ENCODE results near the gene UBFD1. TPM values are rescaled to one million over a fixed set of nuclear protein-coding genes. Genes with fewer than 3 reads are reported as not detected.
A peak's percentile ranks its signal among the peaks of the same experiment; 100 is the strongest.

Gene UBFD1
- total and polyA plus RNA-seq, 2 experiments from 2014 or later, result 48.6 to 107 TPM

DNA sequence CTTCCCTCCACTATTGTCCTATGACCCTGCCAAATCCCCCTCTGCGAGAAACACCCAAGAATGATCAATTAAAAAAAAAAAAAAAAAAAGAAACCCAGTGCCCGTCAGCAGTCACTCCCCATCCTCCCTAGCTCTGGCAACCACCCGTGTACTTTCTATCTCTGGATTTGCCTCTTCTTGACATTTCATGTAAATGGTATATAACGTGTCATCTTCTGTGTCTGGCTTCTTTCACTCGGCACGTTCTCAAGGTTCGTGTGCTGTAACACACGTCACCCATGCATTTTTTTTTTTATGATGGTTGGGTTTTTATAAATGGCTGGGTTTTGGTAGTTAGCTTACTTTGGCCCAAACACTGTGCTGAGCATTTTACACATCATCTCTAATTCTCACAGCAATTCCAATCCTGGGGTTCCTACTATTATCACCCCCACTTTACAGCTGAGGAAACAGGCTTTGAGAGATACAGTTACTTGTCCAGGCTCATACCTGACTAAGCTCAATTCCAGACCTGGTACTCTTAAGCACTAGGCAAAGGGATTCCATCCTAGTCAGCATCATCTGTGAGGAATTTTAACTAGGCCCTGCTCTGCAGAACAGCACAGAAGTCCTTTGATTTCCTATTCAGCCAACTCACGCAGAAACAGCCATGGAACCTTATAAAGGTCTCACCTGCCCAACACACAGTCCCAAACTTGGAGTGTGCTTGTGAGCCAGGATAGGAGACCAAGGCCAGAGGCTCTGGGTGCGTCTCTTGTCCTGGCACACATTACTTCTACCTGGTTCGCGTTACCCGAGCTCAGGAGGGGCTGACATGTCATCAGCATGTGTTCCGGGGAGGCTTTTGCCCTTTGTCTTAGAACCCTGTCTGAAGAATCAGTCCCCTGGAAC, 26.9 kb downstream of the UBFD1 start:
- Histone ChIP-seq H3K4me3 (no peak overlapping the region), H3K4me2 (no peak overlapping the region), H3K4me1 (ENCODE audit: insufficient read depth) (no peaks in the 10 kb centered on the region), H4K20me1 (ENCODE audit: insufficient read depth, poor library complexity, severe bottlenecking) (no peaks in the 10 kb centered on the region), H3K9me2 (replicated peaks; ENCODE audit: insufficient read depth) (no peaks in the 10 kb centered on the region), H3K27me3 (no peaks in the 10 kb centered on the region), H2AFZ (no peak overlapping the region), H3K9me3 (ENCODE audit: low read depth) (no peaks in the 10 kb centered on the region), H3K79me2 (peaks cover 33% of the 10 kb centered on the region), H3K27ac (peak overlapping the region; percentile 80), H3K36me3 (replicated peaks; ENCODE audit: insufficient read depth, low read depth) (no peaks in the 10 kb centered on the region)
- peak; percentile 59 for DNase-seq (ENCODE audit: low spot score)
- 83% methylated on average over 13 of the region's 14 CpGs for WGBS (ENCODE audit: low lambda C conversion rate, missing lambda C conversion rate)
- TF ChIP-seq, protein P1, sequence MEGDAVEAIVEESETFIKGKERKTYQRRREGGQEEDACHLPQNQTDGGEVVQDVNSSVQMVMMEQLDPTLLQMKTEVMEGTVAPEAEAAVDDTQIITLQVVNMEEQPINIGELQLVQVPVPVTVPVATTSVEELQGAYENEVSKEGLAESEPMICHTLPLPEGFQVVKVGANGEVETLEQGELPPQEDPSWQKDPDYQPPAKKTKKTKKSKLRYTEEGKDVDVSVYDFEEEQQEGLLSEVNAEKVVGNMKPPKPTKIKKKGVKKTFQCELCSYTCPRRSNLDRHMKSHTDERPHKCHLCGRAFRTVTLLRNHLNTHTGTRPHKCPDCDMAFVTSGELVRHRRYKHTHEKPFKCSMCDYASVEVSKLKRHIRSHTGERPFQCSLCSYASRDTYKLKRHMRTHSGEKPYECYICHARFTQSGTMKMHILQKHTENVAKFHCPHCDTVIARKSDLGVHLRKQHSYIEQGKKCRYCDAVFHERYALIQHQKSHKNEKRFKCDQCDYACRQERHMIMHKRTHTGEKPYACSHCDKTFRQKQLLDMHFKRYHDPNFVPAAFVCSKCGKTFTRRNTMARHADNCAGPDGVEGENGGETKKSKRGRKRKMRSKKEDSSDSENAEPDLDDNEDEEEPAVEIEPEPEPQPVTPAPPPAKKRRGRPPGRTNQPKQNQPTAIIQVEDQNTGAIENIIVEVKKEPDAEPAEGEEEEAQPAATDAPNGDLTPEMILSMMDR (IDR thresholded peaks at IDR 0.05; ENCODE audit: poor library complexity), result no peak
- no peak for TF ChIP-seq EZH2phosphoT487 (IDR thresholded peaks at IDR 0.05; ENCODE audit: low read depth, severe bottlenecking, unreplicated experiment)
- TF ChIP-seq EZH2 (IDR thresholded peaks at IDR 0.05; ENCODE audit: borderline replicate concordance), result no peak

DNA sequence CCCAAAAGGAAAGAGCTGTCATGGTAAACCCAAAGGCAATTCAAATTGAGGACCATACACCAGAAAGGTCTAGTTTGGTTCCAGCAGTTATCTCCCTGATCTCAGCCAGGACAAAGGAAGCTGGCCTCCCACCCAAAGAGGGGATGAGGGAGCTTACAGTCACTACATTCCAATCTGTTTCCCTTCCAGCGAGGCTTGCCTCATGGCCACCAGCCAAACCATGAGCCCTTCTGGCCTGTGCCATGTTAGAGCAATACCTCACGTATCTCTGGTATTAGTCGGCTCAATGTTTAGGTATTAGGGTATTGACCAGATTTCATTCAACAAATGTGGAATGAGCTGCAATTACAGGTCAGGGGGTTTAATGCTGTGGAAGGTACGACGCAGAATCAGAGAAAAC, 30.2 kb downstream of the UBFD1 start:
- Histone ChIP-seq H3K4me2 (no peak overlapping the region), H3K79me2 (peaks cover 66% of the 10 kb centered on the region), H3K4me1 (ENCODE audit: insufficient read depth) (no peaks in the 10 kb centered on the region), H3K27ac (no peak overlapping the region), H3K36me3 (replicated peaks; ENCODE audit: insufficient read depth, low read depth) (no peaks in the 10 kb centered on the region), H3K27me3 (no peaks in the 10 kb centered on the region), H3K9me2 (replicated peaks; ENCODE audit: insufficient read depth) (no peaks in the 10 kb centered on the region), H2AFZ (no peak overlapping the region), H3K9me3 (ENCODE audit: low read depth) (no peaks in the 10 kb centered on the region), H4K20me1 (ENCODE audit: insufficient read depth, poor library complexity, severe bottlenecking) (peaks cover 8% of the 10 kb centered on the region), H3K4me3 (no peak overlapping the region)
- WGBS (ENCODE audit: low lambda C conversion rate, missing lambda C conversion rate), result 93% methylated on average over 5 of the region's 5 CpGs
- TF ChIP-seq, protein P1 (IDR thresholded peaks at IDR 0.05; ENCODE audit: poor library complexity), result no peak
- TF ChIP-seq EZH2 (IDR thresholded peaks at IDR 0.05; ENCODE audit: borderline replicate concordance), result no peak
- TF ChIP-seq EZH2phosphoT487 (IDR thresholded peaks at IDR 0.05; ENCODE audit: low read depth, severe bottlenecking, unreplicated experiment), result no peak
- DNase-seq (ENCODE audit: low spot score), result no peak

DNA sequence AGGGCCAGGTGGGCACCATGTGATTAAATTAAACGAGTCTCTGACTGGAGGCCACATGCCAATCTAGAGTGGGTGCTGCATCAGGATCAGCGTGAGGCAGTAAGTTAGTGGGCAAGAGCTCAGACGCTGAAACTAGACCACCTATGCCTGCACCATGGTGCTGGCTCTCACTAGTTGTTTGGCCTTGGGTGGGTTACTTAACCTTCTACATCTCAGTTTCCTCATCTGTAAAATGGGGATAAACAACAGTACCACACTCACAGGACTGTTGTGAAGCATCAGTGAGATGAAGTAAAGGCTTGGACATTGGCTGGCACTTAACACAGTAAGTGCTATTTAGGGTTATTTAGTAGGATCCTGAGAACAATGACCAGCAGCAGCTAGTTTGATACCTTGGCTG, 32.7 kb downstream of the UBFD1 start:
- Histone ChIP-seq H3K4me3 (no peak overlapping the region), H3K27me3 (no peaks in the 10 kb centered on the region), H3K9me2 (replicated peaks; ENCODE audit: insufficient read depth) (no peaks in the 10 kb centered on the region), H3K79me2 (peaks cover 90% of the 10 kb centered on the region), H3K4me2 (no peak overlapping the region), H3K36me3 (replicated peaks; ENCODE audit: insufficient read depth, low read depth) (no peaks in the 10 kb centered on the region), H3K9me3 (ENCODE audit: low read depth) (no peaks in the 10 kb centered on the region), H3K4me1 (ENCODE audit: insufficient read depth) (peaks cover 10% of the 10 kb centered on the region), H2AFZ (no peak overlapping the region), H3K27ac (no peak overlapping the region), H4K20me1 (ENCODE audit: insufficient read depth, poor library complexity, severe bottlenecking) (peaks cover 14% of the 10 kb centered on the region)
- 98% methylated on average over 3 of the region's 3 CpGs for WGBS (ENCODE audit: low lambda C conversion rate, missing lambda C conversion rate)
- DNase-seq (ENCODE audit: low spot score), result no peak
- TF ChIP-seq EZH2phosphoT487 (IDR thresholded peaks at IDR 0.05; ENCODE audit: low read depth, severe bottlenecking, unreplicated experiment) (no peak), EZH2 (IDR thresholded peaks at IDR 0.05; ENCODE audit: borderline replicate concordance) (no peak)
- TF ChIP-seq, protein P1 (IDR thresholded peaks at IDR 0.05; ENCODE audit: poor library complexity), result no peak

Data from hepatocyte (in vitro differentiated cells).